ENCODE results near the gene PLXNA4. TPM values are rescaled to one million over a fixed set of nuclear protein-coding genes. Genes with fewer than 3 reads are reported as not detected.
"Not testable (repeated sequence)": the region's sequence is repeated elsewhere in the genome, so short reads cannot be mapped to it uniquely, and the experiment has no call there.

Gene PLXNA4
- total and polyA plus RNA-seq, 3 experiments from 2014 or later = 0.02 to 0.05 TPM; not detected in 1

GRCh38 chr7:132165695-132166094 is 410.6 kb downstream of the PLXNA4 start:
- H3K36me3 Mint-ChIP-seq; H3K4me1 ChIP-seq (ENCODE audit: insufficient read depth, low read length); H3K4me1 Mint-ChIP-seq; H3K27me3 ChIP-seq (ENCODE audit: insufficient read depth, low read length, poor library complexity, severe bottlenecking); H3K4me3 Mint-ChIP-seq; H3K27ac ChIP-seq (ENCODE audit: low read depth, low read length); POLR2A ChIA-PET; CTCF ChIA-PET; H3K27ac Mint-ChIP-seq; H3K36me3 ChIP-seq (ENCODE audit: insufficient read depth, low read length); H3K9me3 Mint-ChIP-seq; DNase-seq; H3K9me3 ChIP-seq (ENCODE audit: low read length); H3K4me3 ChIP-seq (ENCODE audit: low read length); H3K27me3 Mint-ChIP-seq: not testable (repeated sequence)

- Histone ChIP-seq H3K36me3 (ENCODE audit: insufficient read depth, low read length) (no peaks in the 10 kb centered on the region), H3K4me3 (ENCODE audit: low read length) (no peak overlapping the region), H3K27me3 (ENCODE audit: insufficient read depth, low read length, poor library complexity, severe bottlenecking) (no peaks in the 10 kb centered on the region), H3K4me1 (ENCODE audit: insufficient read depth, low read length) (no peaks in the 10 kb centered on the region), H3K27ac (ENCODE audit: low read depth, low read length) (no peak overlapping the region), H3K9me3 (ENCODE audit: low read length) (no peaks in the 10 kb centered on the region)
- Mint-ChIP-seq H3K36me3 (no peaks in the 10 kb centered on the region), H3K27ac (no peak overlapping the region), H3K4me1 (no peaks in the 10 kb centered on the region), H3K27me3 (peaks cover 0 to 4% of the 10 kb centered on the region in 2 donors), H3K9me3 (peaks cover 0 to 4% (median 0%) of the 10 kb centered on the region in 5 donors), H3K4me3 (peak overlapping the region in 1 of 7 donors; percentile 68)
- CTCF ChIA-PET = no interaction called here
- no peak for DNase-seq
- POLR2A ChIA-PET = no interaction called here
Measured at GRCh38 chr7:132164558-132165125, 411.6 kb downstream of the PLXNA4 start.

GRCh38 chr7:132162556-132163144 is 413.6 kb downstream of the PLXNA4 start:
- H3K27ac Mint-ChIP-seq = no peak overlapping the region
- H3K27me3 Mint-ChIP-seq = peaks cover 0 to 6% of the 10 kb centered on the region in 2 donors
- H3K4me3 Mint-ChIP-seq = no peak overlapping the region
- Histone ChIP-seq H3K27ac (ENCODE audit: low read depth, low read length) (no peak overlapping the region), H3K36me3 (ENCODE audit: insufficient read depth, low read length) (no peaks in the 10 kb centered on the region), H3K4me3 (ENCODE audit: low read length) (no peak overlapping the region), H3K4me1 (ENCODE audit: insufficient read depth, low read length) (no peaks in the 10 kb centered on the region), H3K27me3 (ENCODE audit: insufficient read depth, low read length, poor library complexity, severe bottlenecking) (no peaks in the 10 kb centered on the region), H3K9me3 (ENCODE audit: low read length) (no peaks in the 10 kb centered on the region)
- peaks cover 0 to 2% (median 0%) of the 10 kb centered on the region in 5 donors for H3K9me3 Mint-ChIP-seq
- H3K4me1 Mint-ChIP-seq = no peaks in the 10 kb centered on the region
- DNase-seq = no peak
- CTCF ChIA-PET = no interaction called here
- no peaks in the 10 kb centered on the region for H3K36me3 Mint-ChIP-seq
- POLR2A ChIA-PET = no interaction called here

- no peaks in the 10 kb centered on the region for H3K36me3 ChIP-seq (ENCODE audit: insufficient read depth, low read length)
- Mint-ChIP-seq H3K4me1 (no peaks in the 10 kb centered on the region), H3K27me3 (peaks cover 0 to 6% of the 10 kb centered on the region in 2 donors), H3K9me3 (peaks cover 0 to 2% (median 0%) of the 10 kb centered on the region in 5 donors), H3K27ac (no peak overlapping the region), H3K36me3 (no peaks in the 10 kb centered on the region), H3K4me3 (no peak overlapping the region)
- ChIA-PET CTCF (no interaction called here), POLR2A (no interaction called here)
- no peak overlapping the region for H3K27ac ChIP-seq (ENCODE audit: low read depth, low read length)
- no peaks in the 10 kb centered on the region for H3K27me3 ChIP-seq (ENCODE audit: insufficient read depth, low read length, poor library complexity, severe bottlenecking)
- H3K4me1 ChIP-seq (ENCODE audit: insufficient read depth, low read length) = no peaks in the 10 kb centered on the region
- DNase-seq = no peak
- H3K9me3 ChIP-seq (ENCODE audit: low read length) = no peaks in the 10 kb centered on the region
- H3K4me3 ChIP-seq (ENCODE audit: low read length) = no peak overlapping the region
Measured at GRCh38 chr7:132161976-132162375, 414.3 kb downstream of the PLXNA4 start.

- DNase-seq = no peak
- H3K4me3 ChIP-seq (ENCODE audit: low read length) = no peak overlapping the region
- no peaks in the 10 kb centered on the region for H3K4me1 ChIP-seq (ENCODE audit: insufficient read depth, low read length)
- H3K27me3 ChIP-seq (ENCODE audit: insufficient read depth, low read length, poor library complexity, severe bottlenecking) = no peaks in the 10 kb centered on the region
- Mint-ChIP-seq H3K27ac (no peak overlapping the region), H3K9me3 (peaks cover 0 to 2% (median 0%) of the 10 kb centered on the region in 5 donors), H3K27me3 (peaks cover 0 to 6% of the 10 kb centered on the region in 2 donors), H3K4me3 (no peak overlapping the region), H3K4me1 (no peaks in the 10 kb centered on the region), H3K36me3 (no peaks in the 10 kb centered on the region)
- no peaks in the 10 kb centered on the region for H3K9me3 ChIP-seq (ENCODE audit: low read length)
- no peaks in the 10 kb centered on the region for H3K36me3 ChIP-seq (ENCODE audit: insufficient read depth, low read length)
- ChIA-PET POLR2A (no interaction called here), CTCF (no interaction called here)
- no peak overlapping the region for H3K27ac ChIP-seq (ENCODE audit: low read depth, low read length)
Measured at GRCh38 chr7:132161533-132161915, 414.7 kb downstream of the PLXNA4 start.

GRCh38 chr7:132160611-132161532 is 415.4 kb downstream of the PLXNA4 start:
- H3K27ac Mint-ChIP-seq = no peak overlapping the region

GRCh38 chr7:132158841-132159240 is 417.4 kb downstream of the PLXNA4 start:
- no peak overlapping the region for H3K27ac ChIP-seq (ENCODE audit: low read depth, low read length)
- no peaks in the 10 kb centered on the region for H3K4me1 ChIP-seq (ENCODE audit: insufficient read depth, low read length)
- ChIA-PET CTCF (no interaction called here), POLR2A (no interaction called here)
- DNase-seq = no peak
- H3K27me3 ChIP-seq (ENCODE audit: insufficient read depth, low read length, poor library complexity, severe bottlenecking) = no peaks in the 10 kb centered on the region
- no peak overlapping the region for H3K27ac Mint-ChIP-seq
- peaks cover 0 to 6% of the 10 kb centered on the region in 2 donors for H3K27me3 Mint-ChIP-seq
- H3K4me1 Mint-ChIP-seq = no peaks in the 10 kb centered on the region
- H3K9me3 Mint-ChIP-seq = peaks cover 0 to 2% (median 0%) of the 10 kb centered on the region in 5 donors
- no peaks in the 10 kb centered on the region for H3K9me3 ChIP-seq (ENCODE audit: low read length)
- no peaks in the 10 kb centered on the region for H3K36me3 Mint-ChIP-seq
- H3K36me3 ChIP-seq (ENCODE audit: insufficient read depth, low read length) = no peaks in the 10 kb centered on the region
- no peak overlapping the region for H3K4me3 ChIP-seq (ENCODE audit: low read length)
- H3K4me3 Mint-ChIP-seq = no peak overlapping the region

More at GRCh38 chr7:132160611-132161532, 415.4 kb downstream of the PLXNA4 start:
- peaks cover 0 to 6% of the 10 kb centered on the region in 2 donors for H3K27me3 Mint-ChIP-seq
- ChIA-PET POLR2A (no interaction called here), CTCF (no interaction called here)
- H3K9me3 Mint-ChIP-seq = peaks cover 0 to 2% (median 0%) of the 10 kb centered on the region in 5 donors
- H3K4me1 Mint-ChIP-seq = no peaks in the 10 kb centered on the region
- DNase-seq = no peak
- Histone ChIP-seq H3K9me3 (ENCODE audit: low read length) (no peaks in the 10 kb centered on the region), H3K27me3 (ENCODE audit: insufficient read depth, low read length, poor library complexity, severe bottlenecking) (no peaks in the 10 kb centered on the region), H3K27ac (ENCODE audit: low read depth, low read length) (no peak overlapping the region), H3K4me1 (ENCODE audit: insufficient read depth, low read length) (no peaks in the 10 kb centered on the region), H3K4me3 (ENCODE audit: low read length) (no peak overlapping the region), H3K36me3 (ENCODE audit: insufficient read depth, low read length) (no peaks in the 10 kb centered on the region)
- H3K4me3 Mint-ChIP-seq = no peak overlapping the region
- H3K36me3 Mint-ChIP-seq = no peaks in the 10 kb centered on the region

GRCh38 chr7:132158166-132158565 is 418.1 kb downstream of the PLXNA4 start:
- POLR2A ChIA-PET = no interaction called here
- Histone ChIP-seq H3K27ac (ENCODE audit: low read depth, low read length) (no peak overlapping the region), H3K4me1 (ENCODE audit: insufficient read depth, low read length) (no peaks in the 10 kb centered on the region), H3K27me3 (ENCODE audit: insufficient read depth, low read length, poor library complexity, severe bottlenecking) (no peaks in the 10 kb centered on the region), H3K36me3 (ENCODE audit: insufficient read depth, low read length) (no peaks in the 10 kb centered on the region), H3K4me3 (ENCODE audit: low read length) (no peak overlapping the region), H3K9me3 (ENCODE audit: low read length) (no peaks in the 10 kb centered on the region)
- no peak overlapping the region for H3K27ac Mint-ChIP-seq
- no peaks in the 10 kb centered on the region for H3K4me1 Mint-ChIP-seq
- CTCF ChIA-PET = no interaction called here
- H3K36me3 Mint-ChIP-seq = no peaks in the 10 kb centered on the region
- no peak overlapping the region for H3K4me3 Mint-ChIP-seq
- peaks cover 0 to 5% of the 10 kb centered on the region in 2 donors for H3K27me3 Mint-ChIP-seq
- DNase-seq = no peak
- H3K9me3 Mint-ChIP-seq = no peaks in the 10 kb centered on the region

Measured in CD8-positive, alpha-beta memory T cell (primary cell).